GM12878 (cell line): ENCODE results near the gene HCFC2. TPM values are rescaled to one million over a fixed set of nuclear protein-coding genes. Genes with fewer than 3 reads are reported as not detected.

Source experiments
- ATAC-seq: fragments of 200-7000 bp; cut with Tn5 transposase; 3 replicates; pipeline ENCODE4 v1.9.1; 2020; ENCODE audit warnings: mild to moderate bottlenecking, moderate library complexity
- BruUV-seq: library from RNA; stranded (reverse); fragments of 400-500 nt; replicated peaks from 2 replicates; lab custom pipeline; 2021; lab: Mats Ljungman, UMichigan
- CTCF ChIA-PET: fragments of 300-600 bp; sonication (Branson Sonifier 250); formaldehyde crosslinking; extraction: SDS; loops from one replicate; lab custom pipeline; 2021; ENCODE audit warnings: inconsistent platforms; lab: Yijun Ruan, JAX
- POLR2A ChIA-PET: fragments of 350-600 bp; formaldehyde crosslinking; extraction: SDS; loops from one replicate; lab custom pipeline; 2021; ENCODE audit warnings: inconsistent platforms; lab: Charles Lee
- RAD21 ChIA-PET: fragments of 300-600 bp; sonication (Branson Sonifier 250); formaldehyde crosslinking; loops from one replicate; lab custom pipeline; 2023; ENCODE audit warnings: antibody characterized with exemption; ENCODE audit not compliant: unreplicated experiment; lab: Charles Lee
- SMC1A ChIA-PET: fragments of 300-600 bp; sonication (Branson Sonifier 250); formaldehyde crosslinking; loops from one replicate; lab custom pipeline; 2023; ENCODE audit not compliant: unreplicated experiment, uncharacterized antibody; lab: Charles Lee
- DNase-seq: peaks from one replicate; pipeline ENCODE4 v3.0.0-alpha.2; 2011; ENCODE audit warnings: low read depth, low spot score
- FAIRE-seq: peaks from 3 replicates; lab custom pipeline; 2011; peaks lifted over from hg19 to GRCh38; lab: Jason Lieb, UNC
- H2AFZ ChIP-seq: 2 replicates; pipeline ENCODE4 v1.6.0; 2011; ENCODE audit warnings: low read depth, low read length, control low read depth; ENCODE audit not compliant: control insufficient read depth
- H3K27ac ChIP-seq: 2 replicates; pipeline ENCODE4 v1.5.1; 2011; ENCODE audit warnings: control low read depth; ENCODE audit not compliant: control insufficient read depth, insufficient read depth
- H3K27me3 ChIP-seq, 2 experiments: replicated peaks in 1 of 2; 2 replicates each; pipeline versions ENCODE4 v1.6.0 to v1.6.1; 2011; ENCODE audit warnings: low read length in 1 of 2; ENCODE audit not compliant: control insufficient read depth in 2 of 2, insufficient read depth in 2 of 2
- H3K36me3 ChIP-seq, 2 experiments: 2 replicates each; pipeline ENCODE4 v1.5.1; 2011; ENCODE audit warnings: low read length in 1 of 2; ENCODE audit not compliant: control insufficient read depth in 2 of 2, insufficient read depth in 2 of 2
- H3K4me1 ChIP-seq: 2 replicates; pipeline ENCODE4 v1.6.1; 2011; ENCODE audit warnings: mild to moderate bottlenecking, low read length, moderate library complexity, mixed read lengths; ENCODE audit not compliant: control insufficient read depth, insufficient read depth
- H3K4me2 ChIP-seq: 2 replicates; pipeline ENCODE4 v1.6.0; 2011; ENCODE audit warnings: control low read depth; ENCODE audit not compliant: control insufficient read depth, insufficient read depth
- H3K4me3 ChIP-seq: fragments of 200-600 bp; sonication (generic); 2 replicates; pipeline ENCODE4 v1.5.1; 2016
- H3K79me2 ChIP-seq: 2 replicates; pipeline ENCODE4 v1.6.0; 2011; ENCODE audit warnings: low read length; ENCODE audit not compliant: control insufficient read depth, insufficient read depth
- H3K9ac ChIP-seq: 2 replicates; pipeline ENCODE4 v1.8.0; 2011; ENCODE audit warnings: low read length, control low read depth, mixed read lengths; ENCODE audit not compliant: control insufficient read depth, insufficient read depth
- H3K9me3 ChIP-seq: replicated peaks from 3 replicates; pipeline ENCODE4 v1.5.1; 2011; ENCODE audit warnings: mild to moderate bottlenecking, low read length; ENCODE audit not compliant: control insufficient read depth, insufficient read depth
- H4K20me1 ChIP-seq: 2 replicates; pipeline ENCODE4 v1.6.0; 2011; ENCODE audit not compliant: control insufficient read depth, insufficient read depth
- ATF7 ChIP-seq: fragments of 450-650 bp; IDR thresholded peaks from 2 replicates; pipeline ENCODE4 v1.6.1; 2016; ENCODE audit warnings: low read depth, mild to moderate bottlenecking
- BCL11A ChIP-seq: IDR thresholded peaks from 2 replicates; pipeline ENCODE4 v1.6.1; 2011; ENCODE audit warnings: low read depth, low read length
- BHLHE40 ChIP-seq, 2 experiments: fragments of 450-650 bp in 1 of 2; IDR thresholded peaks; 2 replicates each; pipeline ENCODE4 v1.6.1; 2011 to 2017; ENCODE audit warnings: low read depth in 2 of 2, borderline replicate concordance in 1 of 2, improper control_type of control experiment in 1 of 2, low read length in 1 of 2, mild to moderate bottlenecking in 1 of 2
- ETV6 ChIP-seq, 2 experiments: fragments of 450-650 bp in 1 of 2; IDR thresholded peaks in 1 of 2; conservative IDR thresholded peaks in 1 of 2; 2 replicates each; pipeline ENCODE4 v1.6.1; 2014; ENCODE audit warnings: antibody characterized with exemption in 1 of 2, borderline replicate concordance in 1 of 2, low read depth in 1 of 2, mild to moderate bottlenecking in 1 of 2, moderate library complexity in 1 of 2
- FOXM1 ChIP-seq: IDR thresholded peaks from 2 replicates; pipeline ENCODE4 v1.6.1; 2012; ENCODE audit warnings: low read depth, mild to moderate bottlenecking, inconsistent platforms, low read length, moderate library complexity
- GABPA ChIP-seq: IDR thresholded peaks from 2 replicates; pipeline ENCODE4 v1.6.1; 2014; ENCODE audit warnings: antibody characterized with exemption, low read depth, mild to moderate bottlenecking, inconsistent platforms
- GATAD2B ChIP-seq: fragments of 450-650 bp; conservative IDR thresholded peaks from 2 replicates; pipeline ENCODE4 v1.6.1; 2017; ENCODE audit warnings: low read depth, mild to moderate bottlenecking, moderate library complexity
- MEF2A ChIP-seq: IDR thresholded peaks from 2 replicates; pipeline ENCODE4 v1.6.1; 2011; ENCODE audit warnings: low read depth, mild to moderate bottlenecking, low read length, moderate library complexity; ENCODE audit not compliant: insufficient read depth
- NFXL1 ChIP-seq: fragments of 450-650 bp; IDR thresholded peaks from 2 replicates; pipeline ENCODE4 v1.6.1; 2017; ENCODE audit warnings: antibody characterized with exemption, mild to moderate bottlenecking, borderline replicate concordance
- PAX8 ChIP-seq: fragments of 450-650 bp; IDR thresholded peaks from 2 replicates; pipeline ENCODE4 v1.6.1; 2017; ENCODE audit warnings: mild to moderate bottlenecking, moderate library complexity
- PKNOX1 ChIP-seq: fragments of 450-650 bp; IDR thresholded peaks from 2 replicates; pipeline ENCODE4 v1.6.1; 2016; ENCODE audit warnings: mild to moderate bottlenecking
- RELB ChIP-seq: fragments of 450-650 bp; IDR thresholded peaks from 2 replicates; pipeline ENCODE4 v1.6.1; 2017; ENCODE audit warnings: low read depth, mild to moderate bottlenecking, moderate library complexity
- RUNX3 ChIP-seq: IDR thresholded peaks from 2 replicates; pipeline ENCODE4 v1.6.1; 2012; ENCODE audit warnings: low read length, inconsistent platforms
- SIN3A ChIP-seq: IDR thresholded peaks from 2 replicates; pipeline ENCODE4 v1.6.1; 2012; ENCODE audit warnings: low read depth, low read length, improper control_type of control experiment
- ZBED1 ChIP-seq: IDR thresholded peaks from 2 replicates; pipeline ENCODE4 v1.6.1; 2016; ENCODE audit warnings: borderline replicate concordance
- ZZZ3 ChIP-seq: IDR thresholded peaks from 2 replicates; pipeline ENCODE4 v1.6.1; 2011; ENCODE audit warnings: low read depth; ENCODE audit not compliant: control insufficient read depth, insufficient read length
- WGBS: methylation state at CpG from one replicate; pipeline ENCODE4 v1.1.6; 2016; ENCODE audit warnings: low lambda C conversion rate; ENCODE audit not compliant: insufficient replicate concordance, insufficient coverage; ENCODE audit errors: missing lambda C conversion rate; 5-methylcytosine and 5-hydroxymethylcytosine counted together
- in situ Hi-C: fragments of 300-500 bp; cut with MboI; formaldehyde crosslinking; loops from 9 replicates; pipeline ENCODE4 v1.14.3; 2018; ENCODE audit warnings: mixed read lengths
- intact Hi-C: fragments of 100-400 bp; cut with micrococcal nuclease; formaldehyde crosslinking; loops from one replicate; pipeline ENCODE4 v1.14.2; 2022; ENCODE audit not compliant: unreplicated experiment
- polyA plus RNA-seq, 11 experiments: library from polyadenylated mRNA; depleted of rRNA in 4 of 11; unstranded in 6 of 11; stranded (reverse) in 5 of 11; fragments of >200 nt; fragmentation: Nextera tagmentation in 4 of 11; fragmentation: Illumina TruSeq in 1 of 11; extraction: Ambion mirVana in 4 of 11; extraction: Trizol in 1 of 11; gene quantifications; 1 replicate in 1 of 11; 2 replicates in 10 of 11; pipeline versions ENCODE4 v1.2.1 to v1.2.3, GENCODE V29; 2011 to 2016; ENCODE audit warnings: inconsistent platforms in 2 of 11, missing spikeins in 2 of 11, low read depth in 1 of 11
- total RNA-seq, 4 experiments: library from RNA; depleted of rRNA in 3 of 4; stranded (reverse); fragments of >200 nt in 3 of 4; fragmentation: Illumina TruSeq in 1 of 4; extraction: Trizol in 1 of 4; gene quantifications; 2 replicates each; pipeline versions ENCODE4 v1.2.1 to v1.2.3, GENCODE V29; 2013 to 2021
- TF ChIP-seq, protein P1 (sequence below): fragments of 450-650 bp; conservative IDR thresholded peaks from 2 replicates; pipeline ENCODE4 v1.6.1; 2017; ENCODE audit warnings: mild to moderate bottlenecking, moderate library complexity

The HCFC2 gene
- total and polyA plus RNA-seq, 10 of the 15 experiments (the other 5 are each of a cell fraction or from before 2014, with no cell fraction given): 1.8 to 14.2 (median 9.3) TPM

DNA sequence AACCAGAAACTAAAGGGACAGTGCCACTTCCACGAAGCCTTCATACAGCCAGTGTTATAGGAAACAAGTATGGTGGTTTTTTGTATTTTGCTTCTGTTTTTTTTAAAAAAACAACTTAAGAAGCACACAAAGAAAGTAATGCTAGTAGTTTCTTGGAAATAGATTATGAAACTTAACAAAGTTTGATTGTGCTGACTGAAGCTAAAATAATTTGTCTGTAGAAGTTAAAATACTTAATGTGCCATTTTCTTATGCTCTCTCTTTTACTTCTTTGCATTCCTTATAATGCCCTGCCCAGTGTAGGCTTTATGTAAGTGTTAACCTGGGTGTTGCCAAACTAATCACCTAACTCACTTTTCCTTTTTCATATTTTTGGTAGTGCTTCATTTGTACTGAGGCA lies 16.4 kb downstream of the HCFC2 start (continued):
- TF ChIP-seq GATAD2B (no peak), ATF7 (no peak), ZZZ3 (no peak), NFXL1 (no peak)

DNA sequence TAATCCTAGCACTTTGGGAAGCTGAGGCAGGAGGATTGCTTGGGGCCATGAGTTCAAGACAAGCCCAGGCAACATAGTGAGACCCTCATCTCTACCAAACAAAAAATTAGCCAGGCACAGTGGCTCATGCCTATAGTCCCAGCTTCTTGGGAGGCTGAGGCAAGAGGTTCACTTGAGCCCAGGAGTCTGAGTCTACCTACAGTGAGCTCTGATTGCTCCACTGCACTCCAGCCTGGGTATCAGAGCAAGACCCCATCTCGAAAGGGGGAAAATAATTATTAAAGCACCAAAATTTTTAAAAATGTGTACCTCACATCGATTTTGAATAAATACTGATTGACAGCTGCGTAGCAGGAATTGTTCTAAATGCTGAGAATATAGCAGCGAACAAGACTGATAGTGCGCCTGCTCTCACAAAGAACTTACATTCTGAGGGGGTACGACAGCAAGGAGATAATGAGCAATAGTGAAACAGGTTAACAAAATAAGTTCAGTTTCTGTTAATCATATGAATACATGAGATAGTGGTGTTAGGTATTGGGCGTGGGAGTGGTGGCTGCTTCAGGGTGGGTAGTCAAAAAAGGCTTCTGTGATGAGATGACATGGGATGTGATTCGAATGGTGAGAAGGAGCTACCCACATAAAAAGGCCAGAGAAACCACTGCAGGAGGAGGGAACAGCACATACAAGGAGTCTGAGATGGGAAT lies 19.6 kb downstream of the HCFC2 start:
- H3K27ac ChIP-seq: no peak overlapping the region
- peak; percentile 36 for DNase-seq
- peak; percentile 93 for ATAC-seq
- TF ChIP-seq RUNX3 (peak; percentile 95), FOXM1 (peak; percentile 43; the same call in 1 of the 2 replicates), BHLHE40 (IDR thresholded peaks at IDR 0.05; ENCODE audit: borderline replicate concordance in 1 of 2, low read depth in 2 of 2, low read length in 1 of 2) (0 out of 4 replicates have a peak, but pooled peaks of 1 of the 2 experiments have one; percentile 9), PKNOX1 (peak; percentile 78), ZBED1 (peak; percentile 58; the same call in 1 of the 2 replicates), BCL11A (peak; percentile 69; the same call in 1 of the 2 replicates), MEF2A (0 out of 2 replicates have a peak, but pooled peaks have one; percentile 22), RELB (peak; percentile 61; the same call in 1 of the 2 replicates), ETV6 (conservative IDR thresholded peaks at IDR 0.05 in 1 of 2, IDR thresholded peaks at IDR 0.05 in 1 of 2; ENCODE audit: borderline replicate concordance in 1 of 2, low read depth in 1 of 2) (0 out of 4 replicates have a peak, but pooled peaks of 1 of the 2 experiments have one; percentile 39), SIN3A (no peak), PAX8 (no peak), GABPA (peak; percentile 13; the same call in 1 of the 2 replicates)
- TF ChIP-seq, protein P1, sequence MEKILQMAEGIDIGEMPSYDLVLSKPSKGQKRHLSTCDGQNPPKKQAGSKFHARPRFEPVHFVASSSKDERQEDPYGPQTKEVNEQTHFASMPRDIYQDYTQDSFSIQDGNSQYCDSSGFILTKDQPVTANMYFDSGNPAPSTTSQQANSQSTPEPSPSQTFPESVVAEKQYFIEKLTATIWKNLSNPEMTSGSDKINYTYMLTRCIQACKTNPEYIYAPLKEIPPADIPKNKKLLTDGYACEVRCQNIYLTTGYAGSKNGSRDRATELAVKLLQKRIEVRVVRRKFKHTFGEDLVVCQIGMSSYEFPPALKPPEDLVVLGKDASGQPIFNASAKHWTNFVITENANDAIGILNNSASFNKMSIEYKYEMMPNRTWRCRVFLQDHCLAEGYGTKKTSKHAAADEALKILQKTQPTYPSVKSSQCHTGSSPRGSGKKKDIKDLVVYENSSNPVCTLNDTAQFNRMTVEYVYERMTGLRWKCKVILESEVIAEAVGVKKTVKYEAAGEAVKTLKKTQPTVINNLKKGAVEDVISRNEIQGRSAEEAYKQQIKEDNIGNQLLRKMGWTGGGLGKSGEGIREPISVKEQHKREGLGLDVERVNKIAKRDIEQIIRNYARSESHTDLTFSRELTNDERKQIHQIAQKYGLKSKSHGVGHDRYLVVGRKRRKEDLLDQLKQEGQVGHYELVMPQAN: no peak

More for the DNA sequence above, 19.6 kb downstream of the HCFC2 start:
- Histone ChIP-seq H3K9me3 (no peaks in the 10 kb centered on the region), H4K20me1 (no peaks in the 10 kb centered on the region), H3K27me3 (no peaks in the 10 kb centered on the region), H3K4me3 (no peak overlapping the region), H3K36me3 (peaks cover 0 to 3% of the 10 kb centered on the region in 2 experiments; a peak in 3 of 4 replicates), H3K79me2 (no peaks in the 10 kb centered on the region), H3K9ac (no peak overlapping the region), H3K4me1 (peaks cover 2% of the 10 kb centered on the region; the same call in 1 of the 2 replicates), H3K4me2 (no peak overlapping the region), H2AFZ (no peak overlapping the region)
- 41% methylated on average over 8 of the region's 8 CpGs for WGBS
- ChIA-PET RAD21 (interaction anchor here (1.1 to 2.5 kb wide), 4 partner anchors 20 to 203 kb away, joined by 3 to 9 read pairs (median 4); partner anchors contain the start of gene HCFC2), SMC1A (interaction anchor here (1.0 to 4.2 kb wide), 6 partner anchors 9 to 110 kb away, joined by 3 to 14 read pairs (median 6); partner anchors contain the start of gene HCFC2), CTCF (interaction anchor here (0.9 to 2.1 kb wide), 4 partner anchors 9 to 25 kb away, joined by 3 to 11 read pairs (median 4); no protein-coding TSS in a partner anchor), POLR2A (interaction anchor here (1.5 kb wide), 1 partner anchor 156 kb away, joined by 6 read pairs; no protein-coding TSS in a partner anchor)
- peak; percentile 54 for FAIRE-seq
- intact Hi-C loops (no loop called here), in situ Hi-C loops (no loop called here)
- BruUV-seq: no TSS peak
